HG03342 (cell line): ENCODE results near the gene TOR1B.

ENCODE experiments used
- ATAC-seq: cut with Tn5 transposase; IDR thresholded peaks from one replicate; pipeline ENCODE4 v1.9.1; 2021; ENCODE audit warnings: mild to moderate bottlenecking, moderate library complexity; ENCODE audit not compliant: unreplicated experiment

Gene TOR1B

DNA sequence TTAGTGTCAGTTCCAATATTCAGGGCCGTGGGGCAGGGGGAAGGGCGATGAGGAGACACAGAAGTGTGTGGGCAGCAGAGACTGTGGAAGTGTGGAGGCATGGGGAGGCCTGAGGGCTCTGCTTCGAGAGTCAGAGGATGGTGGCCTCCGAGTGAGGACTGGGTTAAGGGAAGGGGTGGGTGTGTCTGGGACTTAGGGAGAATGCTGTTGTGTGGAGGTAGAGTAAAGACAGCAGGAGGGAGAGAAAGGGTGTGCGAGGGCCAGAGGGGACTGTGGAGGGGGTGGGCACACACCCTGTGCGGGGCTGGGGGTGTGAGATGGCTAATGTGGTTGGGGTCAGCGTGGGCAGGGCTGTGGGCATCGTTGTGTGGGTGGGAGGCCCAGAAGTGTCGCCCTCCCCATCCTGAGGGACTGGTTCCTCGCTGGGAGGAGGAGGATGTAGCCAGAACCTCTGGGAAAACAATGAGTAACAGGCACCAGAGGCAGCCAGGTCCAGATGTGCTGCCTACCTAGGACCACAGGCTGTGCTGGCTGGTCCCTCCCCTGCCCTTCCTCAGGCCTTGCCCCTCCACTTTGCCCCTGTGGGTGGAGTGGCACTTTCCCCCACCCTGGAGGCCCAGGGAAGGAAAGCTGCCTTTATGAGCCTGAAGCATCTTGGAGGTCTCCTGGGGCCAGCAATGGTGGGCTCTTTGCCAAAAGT is 36.5 kb downstream of the TOR1B start:
- no peak for ATAC-seq

GRCh38 chr9:129840034-129840433 is 37.0 kb downstream of the TOR1B start:
- ATAC-seq = no peak

- no peak for ATAC-seq
Observed at GRCh38 chr9:129841071-129841470, 38.1 kb downstream of the TOR1B start.

- no peak for ATAC-seq
Observed at GRCh38 chr9:129845373-129845772, 42.4 kb downstream of the TOR1B start.

- ATAC-seq = no peak
Observed at GRCh38 chr9:129848712-129849441, 45.9 kb downstream of the TOR1B start.

- no peak for ATAC-seq
Observed at GRCh38 chr9:129849901-129850300, 46.9 kb downstream of the TOR1B start.

DNA sequence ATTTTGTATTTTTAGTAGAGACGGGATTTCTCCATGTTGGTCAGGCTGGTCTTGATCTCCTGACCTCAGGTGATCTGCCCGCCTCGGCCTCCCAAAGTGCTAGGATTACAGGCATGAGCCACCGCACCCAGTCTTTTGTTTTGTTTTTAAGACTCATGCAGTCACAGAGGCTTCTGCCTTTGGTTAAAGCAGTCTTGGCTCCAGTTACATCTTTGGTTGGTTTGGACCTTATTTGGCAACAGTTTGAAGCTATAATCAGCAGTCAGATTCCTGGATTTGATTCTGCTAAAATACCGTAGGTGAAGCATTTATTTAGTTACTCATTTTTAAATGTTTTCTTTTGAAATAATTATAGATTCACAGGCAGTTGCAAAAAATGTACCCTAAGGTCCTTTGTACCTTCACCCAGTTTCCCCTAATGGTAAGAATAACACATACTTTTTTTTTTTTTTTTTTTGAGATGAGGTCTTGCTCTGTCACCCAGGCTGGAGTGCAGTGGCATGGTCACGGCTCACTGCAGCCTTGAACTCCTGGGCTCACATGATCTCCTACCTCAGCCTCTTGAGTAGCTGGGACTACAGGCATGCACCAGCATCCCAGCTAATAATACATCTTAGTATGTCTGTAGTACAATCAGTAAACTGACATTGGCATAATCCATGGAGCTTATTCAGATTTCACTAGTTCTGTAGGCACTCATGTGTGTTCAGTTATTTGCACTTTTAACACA is 48.0 kb downstream of the TOR1B start:
- ATAC-seq = no peak

- ATAC-seq = no peak
Observed at GRCh38 chr9:129851821-129852220, 48.8 kb downstream of the TOR1B start.

- ATAC-seq = no peak
Observed at GRCh38 chr9:129852579-129852978, 49.6 kb downstream of the TOR1B start.

- no peak for ATAC-seq
Observed at GRCh38 chr9:129853614-129854013, 50.6 kb downstream of the TOR1B start.

DNA sequence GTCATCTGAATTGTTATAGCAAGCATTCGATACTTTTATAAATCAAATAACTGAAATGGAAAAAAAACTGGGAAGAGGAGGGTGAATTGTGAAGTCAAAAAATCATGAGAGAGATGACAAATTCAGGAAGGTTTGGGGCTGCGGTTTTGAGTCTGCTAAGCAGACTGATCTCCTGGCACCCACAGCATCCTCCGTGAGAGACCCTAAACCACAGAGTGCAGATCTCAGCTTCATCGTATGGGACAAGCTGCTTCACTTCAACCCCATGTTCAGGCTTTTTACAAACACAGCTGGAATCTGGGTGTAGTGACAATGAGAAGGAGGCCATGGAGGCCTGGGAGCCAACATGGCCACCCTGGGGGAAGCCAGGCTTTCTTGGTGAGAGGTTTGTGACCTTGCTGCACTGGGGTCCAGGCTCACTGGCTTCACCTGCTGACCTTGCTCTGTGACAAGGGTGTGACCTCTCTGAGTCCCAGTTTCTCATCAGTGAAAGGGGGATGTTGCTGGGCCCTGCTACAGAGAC is 51.7 kb downstream of the TOR1B start:
- no peak for ATAC-seq

- ATAC-seq = no peak
Observed at GRCh38 chr9:129857207-129857606, 54.2 kb downstream of the TOR1B start.

GRCh38 chr9:129858167-129858962 is 55.4 kb downstream of the TOR1B start:
- no peak for ATAC-seq
